ENCODE results near the gene BANK1.

Gene BANK1

DNA sequence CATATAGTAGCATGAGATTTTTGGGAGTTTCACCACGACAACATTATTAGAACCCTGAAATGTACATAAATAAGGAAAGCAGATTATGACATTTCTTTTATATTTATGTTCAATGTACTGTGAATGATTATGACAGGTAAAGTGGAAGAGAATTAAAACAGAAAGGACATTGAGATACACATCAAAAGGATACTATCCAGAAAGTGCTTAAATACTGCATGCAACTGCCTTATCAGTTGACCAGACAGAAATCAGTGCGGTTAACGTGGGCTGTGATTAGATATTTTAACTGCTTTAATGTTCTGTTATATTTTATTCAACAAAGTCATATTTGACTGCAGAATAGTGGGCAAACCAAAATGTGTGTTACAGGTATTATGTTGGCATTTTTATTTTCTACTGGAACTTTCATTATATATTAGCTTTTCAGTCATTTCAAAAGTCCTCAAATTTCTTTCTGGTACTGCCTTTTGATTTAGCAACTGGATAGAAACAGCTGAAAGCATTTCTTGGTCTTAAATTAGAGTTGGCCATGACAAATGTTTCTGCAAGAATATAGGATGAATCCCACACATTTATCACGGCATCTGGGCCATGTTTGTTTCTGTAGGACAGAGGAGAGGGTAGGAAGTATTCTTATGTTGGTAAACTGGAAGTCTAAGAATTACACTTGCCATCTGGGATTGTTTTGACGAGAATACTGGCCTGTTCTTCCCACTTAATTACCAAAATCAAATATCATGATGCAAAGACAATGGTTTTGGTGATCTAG is 299.5 kb downstream of the BANK1 start:
- Histone ChIP-seq H3K27ac (no peak overlapping the region), H3K36me3 (ENCODE audit: insufficient read depth, low read length) (no peaks in the 10 kb centered on the region), H3K9me3 (ENCODE audit: low read depth, low read length) (no peaks in the 10 kb centered on the region), H3K9ac (ENCODE audit: insufficient read length) (no peak overlapping the region), H3K4me3 (no peak overlapping the region)
- no peak for DNase-seq (ENCODE audit: low read depth, low spot score)
- TF ChIP-seq POLR2AphosphoS5 (IDR thresholded peaks at IDR 0.05; ENCODE audit: borderline replicate concordance, low read depth, low read length) (no peak), FOXP2 (optimal IDR thresholded peaks at IDR 0.05; ENCODE audit: control extremely low read depth, extremely low read length, insufficient read depth) (no peak), EZH2 (IDR thresholded peaks at IDR 0.05) (no peak)

DNA sequence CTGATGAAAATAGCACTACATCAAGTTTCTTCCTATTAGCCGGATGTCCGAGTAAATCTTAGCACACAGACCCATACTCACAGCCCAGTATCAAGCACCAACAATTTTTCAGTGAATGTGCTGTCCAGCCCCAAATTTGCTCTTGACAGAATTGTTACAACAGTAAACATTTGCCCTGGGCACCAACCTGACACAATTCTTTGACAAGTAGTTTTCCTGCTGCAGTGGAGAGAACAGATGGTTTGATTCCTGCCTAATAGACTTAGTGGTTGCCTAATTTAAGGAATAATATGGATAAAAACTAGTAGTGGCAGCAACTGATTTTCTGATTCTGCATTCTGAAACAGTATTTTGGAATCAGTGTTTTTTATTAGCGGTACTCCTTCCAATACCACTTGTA is 301.1 kb downstream of the BANK1 start:
- H3K4me3 ChIP-seq, result no peak overlapping the region
- H3K9ac ChIP-seq (ENCODE audit: insufficient read length), result no peak overlapping the region
- no peaks in the 10 kb centered on the region for H3K36me3 ChIP-seq (ENCODE audit: insufficient read depth, low read length)
- no peak overlapping the region for H3K27ac ChIP-seq
- TF ChIP-seq POLR2AphosphoS5 (IDR thresholded peaks at IDR 0.05; ENCODE audit: borderline replicate concordance, low read depth, low read length) (no peak), EZH2 (IDR thresholded peaks at IDR 0.05) (no peak), FOXP2 (optimal IDR thresholded peaks at IDR 0.05; ENCODE audit: control extremely low read depth, extremely low read length, insufficient read depth) (no peak)
- no peaks in the 10 kb centered on the region for H3K9me3 ChIP-seq (ENCODE audit: low read depth, low read length)
- no peak for DNase-seq (ENCODE audit: low read depth, low spot score)

DNA sequence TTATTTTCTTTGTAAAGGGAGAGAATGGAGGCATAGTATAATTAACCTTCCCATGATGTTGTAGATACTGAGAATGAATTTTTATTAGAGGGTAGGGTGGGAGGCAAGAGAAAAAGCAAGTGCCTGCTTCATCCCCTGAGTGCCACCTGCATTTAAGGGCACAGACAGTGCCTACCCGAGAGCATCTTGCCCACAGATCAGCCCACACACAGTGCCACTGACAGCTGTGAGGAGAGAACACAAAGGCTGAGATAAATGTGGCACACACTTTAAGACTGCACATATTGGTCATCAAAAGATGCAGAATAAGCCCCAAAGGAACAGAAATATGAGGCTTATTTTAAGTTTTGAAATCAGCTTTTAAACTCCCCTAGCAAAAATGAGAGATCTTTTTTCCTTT is 304.0 kb downstream of the BANK1 start:
- H3K36me3 ChIP-seq (ENCODE audit: insufficient read depth, low read length), result no peaks in the 10 kb centered on the region
- no peak overlapping the region for H3K4me3 ChIP-seq
- no peak overlapping the region for H3K9ac ChIP-seq (ENCODE audit: insufficient read length)
- H3K9me3 ChIP-seq (ENCODE audit: low read depth, low read length), result no peaks in the 10 kb centered on the region
- H3K27ac ChIP-seq, result no peak overlapping the region
- TF ChIP-seq EZH2 (IDR thresholded peaks at IDR 0.05), result no peak
- no peak for TF ChIP-seq FOXP2 (optimal IDR thresholded peaks at IDR 0.05; ENCODE audit: control extremely low read depth, extremely low read length, insufficient read depth)
- no peak for TF ChIP-seq POLR2AphosphoS5 (IDR thresholded peaks at IDR 0.05; ENCODE audit: borderline replicate concordance, low read depth, low read length)
- no peak for DNase-seq (ENCODE audit: low read depth, low spot score)

DNA sequence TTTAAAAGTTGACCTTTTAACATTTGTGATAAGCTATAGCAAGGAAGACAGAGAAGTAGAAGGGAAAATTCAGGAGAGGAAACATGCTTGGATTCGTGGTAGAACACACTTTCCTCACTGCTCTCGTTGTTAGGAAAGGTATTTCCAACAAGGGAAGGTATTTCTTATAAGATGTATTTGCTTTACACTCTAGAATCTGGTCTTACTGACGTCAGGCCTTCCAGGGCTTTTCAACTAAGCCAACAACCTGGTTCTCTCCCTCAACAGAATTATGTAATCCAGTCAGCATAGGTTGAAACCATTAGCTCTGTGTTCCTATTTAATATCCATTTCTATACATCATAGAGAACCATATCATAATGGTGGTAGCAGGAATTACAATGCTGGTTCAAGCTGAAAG is 312.8 kb downstream of the BANK1 start:
- DNase-seq (ENCODE audit: low read depth, low spot score), result no peak
- no peak for TF ChIP-seq EZH2 (IDR thresholded peaks at IDR 0.05)
- no peak for TF ChIP-seq FOXP2 (optimal IDR thresholded peaks at IDR 0.05; ENCODE audit: control extremely low read depth, extremely low read length, insufficient read depth)

DNA sequence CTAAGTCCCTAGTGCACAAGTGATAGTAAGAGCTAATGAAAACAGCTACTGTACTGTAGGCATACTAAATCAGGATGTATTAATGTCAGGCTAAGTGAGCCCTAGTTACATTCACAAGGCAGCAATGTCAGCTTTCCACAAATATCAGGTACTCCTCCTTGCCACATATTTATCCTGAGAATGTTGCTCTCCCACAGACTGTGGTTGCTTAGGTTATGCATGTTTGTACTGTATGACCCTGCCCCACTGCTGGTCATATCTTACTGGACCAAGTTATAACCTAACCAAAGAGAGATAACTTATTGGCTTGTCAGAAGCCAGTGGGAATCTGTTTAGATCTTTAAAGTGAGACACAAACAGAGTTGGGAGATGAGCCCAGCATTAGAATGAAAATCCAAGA is 313.7 kb downstream of the BANK1 start:
- H3K9me3 ChIP-seq (ENCODE audit: low read depth, low read length), result no peaks in the 10 kb centered on the region; the same call in 1 of the 2 replicates
- no peak overlapping the region for H3K27ac ChIP-seq
- no peak for DNase-seq (ENCODE audit: low read depth, low spot score)
- H3K36me3 ChIP-seq (ENCODE audit: insufficient read depth, low read length), result no peaks in the 10 kb centered on the region
- TF ChIP-seq EZH2 (IDR thresholded peaks at IDR 0.05), result no peak
- no peak for TF ChIP-seq POLR2AphosphoS5 (IDR thresholded peaks at IDR 0.05; ENCODE audit: borderline replicate concordance, low read depth, low read length)
- no peak for TF ChIP-seq FOXP2 (optimal IDR thresholded peaks at IDR 0.05; ENCODE audit: control extremely low read depth, extremely low read length, insufficient read depth)
- H3K9ac ChIP-seq (ENCODE audit: insufficient read length), result no peak overlapping the region
- no peak overlapping the region for H3K4me3 ChIP-seq

More for the DNA sequence above, 312.8 kb downstream of the BANK1 start:
- no peak overlapping the region for H3K9ac ChIP-seq (ENCODE audit: insufficient read length)
- H3K27ac ChIP-seq, result no peak overlapping the region
- H3K36me3 ChIP-seq (ENCODE audit: insufficient read depth, low read length), result no peaks in the 10 kb centered on the region
- no peaks in the 10 kb centered on the region; the same call in 1 of the 2 replicates for H3K9me3 ChIP-seq (ENCODE audit: low read depth, low read length)
- H3K4me3 ChIP-seq, result no peak overlapping the region

DNA sequence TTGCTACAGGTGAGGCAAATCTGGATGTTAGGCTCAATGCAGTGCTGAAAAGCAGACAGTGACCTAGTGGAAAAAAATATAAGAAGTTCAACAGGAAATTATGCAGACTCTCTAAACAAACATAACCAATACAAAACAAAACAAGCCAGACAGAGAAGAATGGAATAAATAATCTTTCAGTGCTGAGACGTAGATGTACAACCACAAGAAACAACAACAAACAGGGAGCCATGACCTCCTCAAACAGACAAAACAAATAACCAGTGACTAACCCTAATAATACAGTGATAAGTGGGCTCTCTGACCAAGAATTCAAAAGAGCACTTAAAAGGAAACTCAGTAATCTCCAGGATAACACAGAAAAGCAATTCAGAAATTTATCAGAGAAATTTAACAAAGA is 315.5 kb downstream of the BANK1 start:
- Histone ChIP-seq H3K36me3 (ENCODE audit: insufficient read depth, low read length) (no peaks in the 10 kb centered on the region), H3K27ac (no peak overlapping the region), H3K9me3 (ENCODE audit: low read depth, low read length) (no peaks in the 10 kb centered on the region; the same call in 1 of the 2 replicates), H3K4me3 (no peak overlapping the region), H3K9ac (ENCODE audit: insufficient read length) (no peak overlapping the region)
- no peak for TF ChIP-seq FOXP2 (optimal IDR thresholded peaks at IDR 0.05; ENCODE audit: control extremely low read depth, extremely low read length, insufficient read depth)
- TF ChIP-seq POLR2AphosphoS5 (IDR thresholded peaks at IDR 0.05; ENCODE audit: borderline replicate concordance, low read depth, low read length), result no peak
- TF ChIP-seq EZH2 (IDR thresholded peaks at IDR 0.05), result no peak
- no peak for DNase-seq (ENCODE audit: low read depth, low spot score)

DNA sequence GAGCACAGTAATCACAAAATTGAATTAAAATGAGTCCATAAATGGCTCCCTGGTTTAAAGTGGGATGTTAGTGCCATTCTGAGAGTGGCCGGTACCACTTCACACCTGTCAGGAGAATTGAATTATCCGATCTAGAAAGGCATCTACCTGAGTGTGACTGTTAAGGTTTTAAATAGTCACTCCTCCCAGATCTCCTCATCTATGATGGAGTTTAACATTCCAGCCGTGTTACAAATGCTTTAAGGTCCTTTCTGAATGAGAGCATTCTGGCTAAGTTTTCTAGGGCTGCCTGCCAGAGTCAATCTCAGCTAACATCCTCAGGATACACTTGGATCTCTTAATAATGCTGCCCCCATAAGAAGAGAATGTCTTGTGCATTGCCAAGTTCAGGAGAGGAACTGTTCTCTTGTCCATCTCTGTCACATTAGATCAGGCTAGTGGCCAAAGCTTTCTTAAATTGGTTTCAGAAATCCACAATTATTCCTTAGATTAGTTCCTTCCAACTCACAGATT is 323.6 kb downstream of the BANK1 start:
- H3K9ac ChIP-seq (ENCODE audit: insufficient read length), result no peak overlapping the region
- H3K9me3 ChIP-seq (ENCODE audit: low read depth, low read length), result no peaks in the 10 kb centered on the region
- DNase-seq (ENCODE audit: low read depth, low spot score), result no peak
- H3K27ac ChIP-seq, result no peak overlapping the region
- TF ChIP-seq POLR2AphosphoS5 (IDR thresholded peaks at IDR 0.05; ENCODE audit: borderline replicate concordance, low read depth, low read length) (no peak), EZH2 (IDR thresholded peaks at IDR 0.05) (no peak), FOXP2 (optimal IDR thresholded peaks at IDR 0.05; ENCODE audit: control extremely low read depth, extremely low read length, insufficient read depth) (no peak)
- no peak overlapping the region for H3K4me3 ChIP-seq
- H3K36me3 ChIP-seq (ENCODE audit: insufficient read depth, low read length), result no peaks in the 10 kb centered on the region

DNA sequence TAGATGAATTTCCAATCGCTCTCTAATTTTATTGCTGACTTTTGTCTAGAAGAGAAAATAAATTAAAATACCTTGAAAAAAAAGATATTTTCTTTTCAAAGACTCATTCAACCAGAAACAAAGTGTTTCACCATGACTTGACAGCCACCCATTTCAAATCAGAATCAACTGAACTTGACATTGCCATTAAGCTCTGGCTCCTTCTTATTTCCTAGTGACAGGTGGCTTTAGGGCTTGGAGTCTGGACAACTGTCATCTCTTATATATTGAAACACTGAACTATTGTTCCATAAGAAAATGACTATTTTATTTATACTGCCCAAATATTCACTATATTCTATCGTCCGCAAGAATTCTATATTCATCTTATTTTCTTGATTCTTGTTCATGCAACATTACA is 325.6 kb downstream of the BANK1 start:
- H3K9ac ChIP-seq (ENCODE audit: insufficient read length), result no peak overlapping the region
- no peak for TF ChIP-seq POLR2AphosphoS5 (IDR thresholded peaks at IDR 0.05; ENCODE audit: borderline replicate concordance, low read depth, low read length)
- TF ChIP-seq FOXP2 (optimal IDR thresholded peaks at IDR 0.05; ENCODE audit: control extremely low read depth, extremely low read length, insufficient read depth), result no peak
- no peak for TF ChIP-seq EZH2 (IDR thresholded peaks at IDR 0.05)
- no peaks in the 10 kb centered on the region for H3K36me3 ChIP-seq (ENCODE audit: insufficient read depth, low read length)

More for the DNA sequence above, 325.6 kb downstream of the BANK1 start:
- Histone ChIP-seq H3K4me3 (no peak overlapping the region), H3K9me3 (ENCODE audit: low read depth, low read length) (no peaks in the 10 kb centered on the region), H3K27ac (no peak overlapping the region)
- no peak for DNase-seq (ENCODE audit: low read depth, low spot score)

Data from SK-N-MC (cell line).